Activated CD8-positive, alpha-beta memory T cell treated with anti-CD3 and anti-CD28 coated beads for 1 hour (primary cell): Measurements from ENCODE around the gene TMEM135.
"Not testable (repeated sequence)": the region's sequence is repeated elsewhere in the genome, so short reads cannot be mapped to it uniquely, and the experiment has no call there.

ENCODE experiments used
- DNase-seq, 2 donors: peaks; one replicate each; pipeline ENCODE4 v3.0.0-alpha.2; 2020; ENCODE audit warnings: low read depth in 1 of 2; ENCODE audit errors: extremely low read depth in 1 of 2

TMEM135 gene

GRCh38 chr11:87139475-87139874 lies 101.7 kb downstream of the TMEM135 start:
- no peak for DNase-seq

GRCh38 chr11:87141322-87141721 lies 103.6 kb downstream of the TMEM135 start:
- no peak for DNase-seq

GRCh38 chr11:87141980-87142514 lies 104.3 kb downstream of the TMEM135 start:
- no peak for DNase-seq

- no peak for DNase-seq
Observed at GRCh38 chr11:87142594-87142993, 104.9 kb downstream of the TMEM135 start.

GRCh38 chr11:87143641-87144040 lies 105.9 kb downstream of the TMEM135 start:
- DNase-seq, result no peak

- no peak for DNase-seq
Observed at GRCh38 chr11:87144252-87144651, 106.5 kb downstream of the TMEM135 start.

GRCh38 chr11:87148749-87149148 lies 111.0 kb downstream of the TMEM135 start:
- DNase-seq, result no peak

- DNase-seq, result not testable (repeated sequence)
Observed at GRCh38 chr11:87149782-87150181, 112.0 kb downstream of the TMEM135 start.

GRCh38 chr11:87150936-87151335 lies 113.2 kb downstream of the TMEM135 start:
- no peak for DNase-seq

GRCh38 chr11:87154246-87154645 lies 116.5 kb downstream of the TMEM135 start:
- DNase-seq, result no peak

- DNase-seq, result no peak
Observed at GRCh38 chr11:87156970-87157369, 119.2 kb downstream of the TMEM135 start.

GRCh38 chr11:87169076-87169475 lies 131.3 kb downstream of the TMEM135 start:
- not testable (repeated sequence) for DNase-seq

- no peak for DNase-seq
Observed at GRCh38 chr11:87173185-87174039, 135.7 kb downstream of the TMEM135 start.

- no peak for DNase-seq
Observed at GRCh38 chr11:87174870-87175269, 137.1 kb downstream of the TMEM135 start.

- DNase-seq, result no peak
Observed at GRCh38 chr11:87176044-87176443, 138.3 kb downstream of the TMEM135 start.

GRCh38 chr11:87179621-87180020 lies 141.9 kb downstream of the TMEM135 start:
- DNase-seq, result no peak

- DNase-seq, result no peak
Observed at GRCh38 chr11:87180742-87181141, 143.0 kb downstream of the TMEM135 start.

- DNase-seq, result no peak
Observed at GRCh38 chr11:87181143-87181542, 143.4 kb downstream of the TMEM135 start.

GRCh38 chr11:87185228-87185627 lies 147.5 kb downstream of the TMEM135 start:
- DNase-seq, result no peak

- DNase-seq, result no peak
Observed at GRCh38 chr11:87187076-87187475, 149.3 kb downstream of the TMEM135 start.

- no peak for DNase-seq
Observed at GRCh38 chr11:87187930-87188329, 150.2 kb downstream of the TMEM135 start.

- not testable (repeated sequence) for DNase-seq
Observed at GRCh38 chr11:87188396-87188795, 150.7 kb downstream of the TMEM135 start.
